CD14-positive monocyte (primary cell): ENCODE results near the gene SBSN. TPM values are rescaled to one million over a fixed set of nuclear protein-coding genes. Genes with fewer than 3 reads are reported as not detected.

Experiments
- DNase-seq, 3 donors: peaks; one replicate each; pipeline ENCODE4 v3.0.0-alpha.2; 2011 to 2022
- H2AFZ ChIP-seq: 2 replicates; pipeline ENCODE4 v1.6.0; 2012; ENCODE audit warnings: mild to moderate bottlenecking, low read depth, low read length, inconsistent platforms; ENCODE audit not compliant: insufficient read depth, poor library complexity, severe bottlenecking
- H3K27ac ChIP-seq, 2 donors: 1 replicate in 1 of 2; 2 replicates in 1 of 2; pipeline ENCODE4 v1.5.1; 2012 to 2013; ENCODE audit warnings: low read length in 2 of 2, control low read depth in 1 of 2, inconsistent platforms in 1 of 2, low read depth in 1 of 2, mild to moderate bottlenecking in 1 of 2
- H3K27me3 ChIP-seq, 2 donors: one replicate each; pipeline versions ENCODE4 v1.6.0 to v1.6.1; 2011 to 2013; ENCODE audit warnings: low read length in 2 of 2; ENCODE audit not compliant: control insufficient read depth in 2 of 2, insufficient read depth in 2 of 2
- H3K36me3 ChIP-seq, 2 donors: replicated peaks in 1 of 2; 1 replicate in 1 of 2; 2 replicates in 1 of 2; pipeline versions ENCODE4 v1.5.1 to v1.6.1; 2012 to 2013; ENCODE audit warnings: low read length in 2 of 2, control low read depth in 1 of 2, inconsistent platforms in 1 of 2, mild to moderate bottlenecking in 1 of 2; ENCODE audit not compliant: insufficient read depth in 2 of 2, control insufficient read depth in 1 of 2
- H3K4me1 ChIP-seq, 2 donors: 1 replicate in 1 of 2; 2 replicates in 1 of 2; pipeline versions ENCODE4 v1.5.1 to v1.6.1; 2012 to 2013; ENCODE audit warnings: low read length in 2 of 2, control low read depth in 1 of 2, inconsistent platforms in 1 of 2, mild to moderate bottlenecking in 1 of 2, moderate library complexity in 1 of 2; ENCODE audit not compliant: insufficient read depth in 2 of 2, control insufficient read depth in 1 of 2
- H3K4me2 ChIP-seq: replicated peaks from 2 replicates; pipeline ENCODE3; 2012; ENCODE audit warnings: low read length, moderate library complexity, mild to moderate bottlenecking; ENCODE audit not compliant: poor library complexity, severe bottlenecking; ENCODE audit errors: extremely low read depth
- H3K4me3 ChIP-seq, 3 experiments: fragments of 200-600 bp in 1 of 3; sonication (generic) in 1 of 3; replicated peaks in 1 of 3; 1 replicate in 2 of 3; 2 replicates in 1 of 3; pipeline ENCODE4 v1.5.1; 2011 to 2013; ENCODE audit warnings: low read length in 3 of 3, mild to moderate bottlenecking in 3 of 3, control low read depth in 2 of 3, low read depth in 2 of 3, inconsistent platforms in 1 of 3, moderate library complexity in 1 of 3
- H3K79me2 ChIP-seq: 2 replicates; pipeline ENCODE4 v1.6.0; 2012; ENCODE audit warnings: mild to moderate bottlenecking, control low read depth, inconsistent platforms, low read length, moderate library complexity; ENCODE audit not compliant: insufficient read depth
- H3K9ac ChIP-seq: 2 replicates; pipeline ENCODE4 v1.6.0; 2017; ENCODE audit warnings: low read length, mild to moderate bottlenecking; ENCODE audit not compliant: insufficient read depth, poor library complexity, severe bottlenecking
- H3K9me3 ChIP-seq, 2 donors: replicated peaks in 1 of 2; 1 replicate in 1 of 2; 2 replicates in 1 of 2; pipeline versions ENCODE4 v1.5.1 to v1.6.1; 2012 to 2013; ENCODE audit warnings: low read length in 2 of 2, control low read depth in 1 of 2; ENCODE audit not compliant: control insufficient read depth in 1 of 2, insufficient read depth in 1 of 2
- H4K20me1 ChIP-seq: 2 replicates; pipeline ENCODE4 v1.6.0; 2012; ENCODE audit warnings: mild to moderate bottlenecking, low read length, control low read depth, moderate library complexity; ENCODE audit not compliant: insufficient read depth
- H3K27ac Mint-ChIP-seq, 7 donors: one replicate each; pipeline ENCODE4 v1.8.0; 2020; ENCODE audit warnings: mild to moderate bottlenecking in 7 of 7, mixed read lengths in 7 of 7, moderate library complexity in 6 of 7, inconsistent platforms in 2 of 7
- H3K27me3 Mint-ChIP-seq, 3 donors: one replicate each; pipeline ENCODE4 v1.8.0; 2021 to 2022; ENCODE audit warnings: low read depth in 3 of 3, mild to moderate bottlenecking in 3 of 3, mixed read lengths in 3 of 3, moderate library complexity in 3 of 3, inconsistent platforms in 1 of 3
- H3K36me3 Mint-ChIP-seq, 2 donors: one replicate each; pipeline ENCODE4 v1.8.0; 2020; ENCODE audit warnings: mixed read lengths in 2 of 2, inconsistent platforms in 1 of 2, mild to moderate bottlenecking in 1 of 2
- H3K4me1 Mint-ChIP-seq: one replicate; pipeline ENCODE4 v1.8.0; 2020; ENCODE audit warnings: mild to moderate bottlenecking, mixed read lengths
- H3K4me3 Mint-ChIP-seq, 2 donors: one replicate each; pipeline ENCODE4 v1.8.0; 2020; ENCODE audit warnings: mild to moderate bottlenecking in 2 of 2, mixed read lengths in 2 of 2, moderate library complexity in 1 of 2
- H3K9me3 Mint-ChIP-seq, 7 donors: one replicate each; pipeline ENCODE4 v1.8.0; 2020 to 2022; ENCODE audit warnings: mixed read lengths in 7 of 7, mild to moderate bottlenecking in 6 of 7, moderate library complexity in 6 of 7, inconsistent platforms in 2 of 7
- WGBS: methylation state at CpG from one replicate; pipeline ENCODE4 v1.1.5; 2013; ENCODE audit warnings: missing lambda C conversion rate; ENCODE audit not compliant: insufficient coverage; 5-methylcytosine and 5-hydroxymethylcytosine counted together
- intact Hi-C, 2 donors: fragments of 100-400 bp; cut with micrococcal nuclease; formaldehyde crosslinking; loops; one replicate each; pipeline versions ENCODE4 v1.15.0 to v1.15.1; 2023
- polyA plus RNA-seq, 3 donors: library from polyadenylated mRNA; depleted of rRNA in 1 of 3; unstranded in 2 of 3; stranded (reverse) in 1 of 3; fragments of 300-500 nt in 2 of 3; fragments of >200 nt in 1 of 3; fragmentation: Illumina TruSeq in 2 of 3; gene quantifications; 1 replicate in 2 of 3; 2 replicates in 1 of 3; pipeline ENCODE4 v1.2.3, GENCODE V29; 2012 to 2021
- TF ChIP-seq, protein P1 (sequence below): fragments of 200-600 bp; IDR thresholded peaks from one replicate; pipeline ENCODE4 v1.8.0; 2022; ENCODE audit warnings: antibody characterized with exemption, mild to moderate bottlenecking

SBSN gene
- polyA plus RNA-seq, 3 donors, result not detected

DNA sequence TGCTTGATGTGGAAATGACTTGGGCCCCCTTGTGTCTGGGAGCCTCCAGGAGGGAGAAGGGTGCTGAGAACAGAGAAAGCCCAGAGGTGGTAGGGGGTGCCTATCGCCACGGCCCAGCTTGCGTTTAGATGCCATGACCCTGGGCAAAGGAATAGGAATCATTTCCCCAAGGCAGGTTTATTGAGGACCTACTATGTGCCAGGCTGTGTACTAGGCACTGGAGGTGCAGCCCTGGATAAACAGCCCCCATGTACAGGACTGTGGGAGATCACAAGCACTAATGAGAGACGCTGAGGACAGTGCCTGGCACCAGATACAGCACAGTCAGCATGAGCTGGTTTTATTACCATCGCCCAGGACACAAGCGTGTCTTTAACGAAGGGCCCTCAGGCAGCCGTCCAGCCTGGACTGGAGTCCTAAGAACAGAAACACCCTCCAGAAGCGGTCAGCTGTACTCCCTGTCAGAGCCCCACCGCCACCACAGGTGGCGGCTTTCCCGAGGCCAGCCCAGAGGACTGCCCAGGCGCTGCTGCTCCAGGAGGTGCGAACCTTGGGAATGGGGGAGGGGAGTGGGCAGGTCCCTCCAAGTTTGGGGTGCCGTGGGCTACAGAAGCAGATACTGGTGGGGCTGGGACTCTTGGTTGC is 21.9 kb upstream of the SBSN start:
- no peak for DNase-seq
- Histone ChIP-seq H3K9me3 (no peaks in the 10 kb centered on the region), H2AFZ (no peak overlapping the region), H3K79me2 (peaks cover 8% of the 10 kb centered on the region), H3K4me2 (no peak overlapping the region), H3K27me3 (no peaks in the 10 kb centered on the region), H3K4me3 (no peak overlapping the region), H3K27ac (no peak overlapping the region), H4K20me1 (peaks cover 4% of the 10 kb centered on the region), H3K4me1 (peaks cover 11 to 18% of the 10 kb centered on the region in 2 donors), H3K9ac (no peak overlapping the region), H3K36me3 (peaks cover 4 to 9% of the 10 kb centered on the region in 2 donors)
- peak overlapping the region in 1 of 7 donors; percentile 50 for H3K27ac Mint-ChIP-seq
- peaks cover 0 to 4% (median 3%) of the 10 kb centered on the region in 3 donors for H3K27me3 Mint-ChIP-seq
- 97% methylated on average over 15 of the region's 15 CpGs for WGBS
- intact Hi-C loops, result loop anchor here (1.0 to 5.0 kb wide), 2 partner anchors 166 to 167 kb away; partner anchors contain the start of gene KMT2B (in 1 of the 2)
- no peaks in the 10 kb centered on the region for H3K9me3 Mint-ChIP-seq
- TF ChIP-seq, protein P1, sequence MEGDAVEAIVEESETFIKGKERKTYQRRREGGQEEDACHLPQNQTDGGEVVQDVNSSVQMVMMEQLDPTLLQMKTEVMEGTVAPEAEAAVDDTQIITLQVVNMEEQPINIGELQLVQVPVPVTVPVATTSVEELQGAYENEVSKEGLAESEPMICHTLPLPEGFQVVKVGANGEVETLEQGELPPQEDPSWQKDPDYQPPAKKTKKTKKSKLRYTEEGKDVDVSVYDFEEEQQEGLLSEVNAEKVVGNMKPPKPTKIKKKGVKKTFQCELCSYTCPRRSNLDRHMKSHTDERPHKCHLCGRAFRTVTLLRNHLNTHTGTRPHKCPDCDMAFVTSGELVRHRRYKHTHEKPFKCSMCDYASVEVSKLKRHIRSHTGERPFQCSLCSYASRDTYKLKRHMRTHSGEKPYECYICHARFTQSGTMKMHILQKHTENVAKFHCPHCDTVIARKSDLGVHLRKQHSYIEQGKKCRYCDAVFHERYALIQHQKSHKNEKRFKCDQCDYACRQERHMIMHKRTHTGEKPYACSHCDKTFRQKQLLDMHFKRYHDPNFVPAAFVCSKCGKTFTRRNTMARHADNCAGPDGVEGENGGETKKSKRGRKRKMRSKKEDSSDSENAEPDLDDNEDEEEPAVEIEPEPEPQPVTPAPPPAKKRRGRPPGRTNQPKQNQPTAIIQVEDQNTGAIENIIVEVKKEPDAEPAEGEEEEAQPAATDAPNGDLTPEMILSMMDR, result no peak
- peaks cover 18 to 23% of the 10 kb centered on the region in 2 donors for H3K36me3 Mint-ChIP-seq
- no peak overlapping the region for H3K4me3 Mint-ChIP-seq
- peaks cover 16% of the 10 kb centered on the region for H3K4me1 Mint-ChIP-seq

DNA sequence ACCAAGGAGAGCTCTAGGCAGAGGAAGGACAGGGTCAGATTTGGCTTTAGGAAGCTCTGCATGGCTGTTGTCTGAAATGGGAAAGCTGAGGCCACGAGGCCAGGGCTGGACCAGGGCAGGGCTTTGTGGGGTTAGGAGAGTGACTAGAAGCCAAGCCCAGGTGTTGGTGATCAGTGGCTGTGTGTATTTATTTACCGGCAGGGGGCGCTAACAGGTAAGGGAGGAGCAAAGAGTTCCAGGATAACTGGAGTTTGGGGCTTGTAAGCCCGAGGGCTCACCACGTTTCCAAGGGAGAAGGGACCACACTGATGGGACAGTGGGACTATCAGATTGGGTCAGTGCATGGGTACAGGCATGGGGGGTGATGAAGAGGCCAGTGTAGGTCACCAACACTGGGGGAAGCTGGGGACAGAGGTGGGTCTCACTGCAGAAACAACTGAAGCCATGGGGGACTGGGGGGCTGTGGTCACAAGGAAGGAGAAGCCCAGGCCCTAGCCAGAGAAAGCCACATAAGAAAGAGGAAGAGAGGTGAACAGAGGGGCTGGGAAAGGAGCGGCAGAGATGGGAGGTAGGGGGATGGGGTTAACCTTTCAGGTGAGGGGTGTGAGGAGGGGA is 21.2 kb upstream of the SBSN start:
- peak; percentile 30 to 70 (median 56) for DNase-seq
- H3K4me1 ChIP-seq, result peaks cover 18 to 25% of the 10 kb centered on the region in 2 donors
- peaks cover 24% of the 10 kb centered on the region for H3K4me1 Mint-ChIP-seq
- no peak overlapping the region for H2AFZ ChIP-seq
- WGBS, result 14% methylated on average over 5 of the region's 6 CpGs
- peak overlapping the region in 3 of 7 donors; percentile 50 to 54 (median 51) for H3K27ac Mint-ChIP-seq
- H3K4me2 ChIP-seq, result no peak overlapping the region
- H3K27me3 Mint-ChIP-seq, result peaks cover 0 to 2% (median 2%) of the 10 kb centered on the region in 3 donors
- H3K36me3 ChIP-seq, result peaks cover 4 to 9% of the 10 kb centered on the region in 2 donors
- H3K79me2 ChIP-seq, result peaks cover 8% of the 10 kb centered on the region
- peaks cover 18 to 23% of the 10 kb centered on the region in 2 donors for H3K36me3 Mint-ChIP-seq
- intact Hi-C loops, result loop anchor here (1.0 to 5.0 kb wide), 2 partner anchors 167 to 168 kb away; partner anchors contain the start of gene KMT2B (in 1 of the 2)
- H3K27me3 ChIP-seq, result no peaks in the 10 kb centered on the region
- H3K4me3 Mint-ChIP-seq, result peak overlapping the region in 1 of 2 donors; percentile 34
- no peaks in the 10 kb centered on the region for H3K9me3 ChIP-seq
- no peaks in the 10 kb centered on the region for H3K9me3 Mint-ChIP-seq
- H4K20me1 ChIP-seq, result peaks cover 4% of the 10 kb centered on the region
- TF ChIP-seq, protein P1, result peak; percentile 72
- H3K4me3 ChIP-seq, result no peak overlapping the region
- no peak overlapping the region for H3K27ac ChIP-seq
- H3K9ac ChIP-seq, result no peak overlapping the region
